Stimulated activated CD4-positive, alpha-beta T cell treated with anti-CD3 and anti-CD28 coated beads, Interleukin-1b, Interleukin-23, amount 100 ng/mL, for 4 hours (primary cell): Measurements from ENCODE around the gene FADS2.

Source experiments
- DNase-seq, 2 donors: peaks; one replicate each; pipeline ENCODE4 v3.0.0-alpha.2; 2020; ENCODE audit warnings: low read depth in 2 of 2

FADS2 gene

GRCh38 chr11:61905801-61906521 is 77.9 kb downstream of the FADS2 start:
- no peak for DNase-seq

DNA sequence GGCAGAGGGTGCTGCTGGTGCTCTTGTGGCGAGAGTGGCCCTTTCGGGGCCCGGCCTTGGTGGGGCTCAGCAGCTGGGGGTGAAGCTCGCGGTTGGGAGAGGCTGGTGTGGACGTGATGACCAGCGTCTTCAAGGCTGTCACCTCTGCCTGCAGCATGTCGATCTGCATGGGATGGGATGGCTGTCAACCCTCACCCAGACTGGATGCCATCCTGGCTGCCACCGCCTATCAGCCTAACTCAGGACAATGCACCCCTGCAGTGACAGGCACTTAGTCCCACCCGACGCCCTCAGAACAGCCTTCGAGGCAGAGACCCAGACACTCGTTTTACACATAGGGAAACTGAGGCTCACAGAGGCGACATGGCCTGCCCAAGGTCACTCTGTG is 78.4 kb downstream of the FADS2 start:
- DNase-seq, result no peak

DNA sequence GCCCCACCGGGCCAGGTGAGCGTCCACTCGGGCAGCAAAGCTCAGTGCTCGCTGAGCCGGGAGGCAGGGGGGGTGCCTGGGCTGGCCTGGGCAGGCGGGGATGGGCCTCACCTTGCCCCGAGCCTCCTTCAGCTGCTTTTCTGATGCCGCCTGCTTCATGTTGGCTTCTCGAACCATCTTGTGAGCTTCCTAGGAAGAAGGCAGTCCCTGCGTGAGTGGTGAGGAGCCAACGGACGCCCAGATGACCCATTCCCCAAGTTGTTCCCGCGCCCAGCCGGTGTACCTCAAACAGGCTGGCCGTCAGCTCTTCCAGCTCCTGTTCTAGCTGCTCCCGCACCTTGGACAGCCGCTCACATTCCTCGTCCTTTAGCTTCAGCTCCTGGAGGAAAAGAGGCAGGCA is 79.2 kb downstream of the FADS2 start:
- DNase-seq, result no peak

DNA sequence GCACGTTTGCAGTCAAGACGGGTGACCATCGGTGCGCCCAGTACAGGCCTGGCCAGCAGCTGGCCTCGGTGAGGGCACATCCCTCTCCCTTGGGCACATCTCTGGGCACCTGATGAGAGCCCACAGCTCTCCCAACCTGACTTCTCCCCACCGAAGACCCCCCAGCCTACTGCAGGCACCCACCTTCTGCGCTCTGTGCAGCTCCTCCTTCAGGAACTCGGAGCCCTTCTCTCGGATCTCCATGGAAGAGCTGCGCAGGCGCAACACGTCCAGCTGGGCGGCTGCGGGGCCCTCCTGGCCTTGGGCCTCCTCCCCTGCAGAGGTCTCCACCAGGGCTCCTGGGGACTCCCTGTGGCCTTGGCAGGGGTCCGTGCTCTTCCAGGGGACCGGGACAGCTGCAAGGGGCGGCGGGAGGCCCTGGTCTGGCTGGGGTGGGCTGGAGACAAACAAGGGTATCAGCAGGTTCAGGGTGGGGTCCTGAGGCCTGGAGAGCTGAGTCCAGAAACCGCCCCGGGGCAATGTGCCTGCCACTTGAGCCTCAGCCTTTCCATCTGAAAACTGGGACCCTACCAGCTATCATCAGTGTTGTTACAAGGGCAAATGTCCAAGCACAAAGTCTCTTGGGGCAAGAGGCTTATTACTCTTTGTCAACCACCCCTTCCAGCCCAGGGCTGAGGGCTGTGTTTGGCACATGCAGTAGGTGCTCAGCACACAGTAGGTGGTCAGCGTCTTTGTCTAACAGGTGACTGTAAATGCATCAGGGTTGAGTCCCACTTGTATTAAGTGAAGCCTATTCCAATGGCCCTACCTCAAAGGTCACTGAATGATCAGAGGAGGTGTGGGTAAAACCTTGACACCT is 80.0 kb downstream of the FADS2 start:
- DNase-seq, result no peak

- no peak for DNase-seq
Observed at GRCh38 chr11:61908730-61909316, 80.7 kb downstream of the FADS2 start.

- DNase-seq, result no peak
Observed at GRCh38 chr11:61910187-61911127, 82.4 kb downstream of the FADS2 start.

GRCh38 chr11:61911128-61911700 is 83.1 kb downstream of the FADS2 start:
- DNase-seq, result no peak

GRCh38 chr11:61911701-61912529 is 83.8 kb downstream of the FADS2 start:
- DNase-seq, result no peak

DNA sequence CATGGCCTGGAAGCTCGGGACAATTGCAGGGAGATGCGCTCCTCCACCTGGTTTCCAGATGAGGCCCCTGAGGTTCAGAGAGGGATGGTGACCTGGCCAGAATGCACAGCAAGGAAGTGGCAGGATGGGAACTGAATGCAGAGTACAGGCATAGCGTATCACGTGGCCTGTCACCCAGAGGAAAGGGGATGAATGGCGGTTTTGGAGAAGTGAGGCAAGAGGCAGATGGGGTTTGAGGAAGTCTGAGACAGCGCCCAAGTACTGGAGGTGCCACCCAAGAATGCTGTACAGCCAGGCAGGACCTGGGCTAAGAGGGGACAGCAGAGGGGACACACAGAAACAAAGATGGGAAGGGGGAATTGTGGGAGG is 84.4 kb downstream of the FADS2 start:
- no peak for DNase-seq

DNA sequence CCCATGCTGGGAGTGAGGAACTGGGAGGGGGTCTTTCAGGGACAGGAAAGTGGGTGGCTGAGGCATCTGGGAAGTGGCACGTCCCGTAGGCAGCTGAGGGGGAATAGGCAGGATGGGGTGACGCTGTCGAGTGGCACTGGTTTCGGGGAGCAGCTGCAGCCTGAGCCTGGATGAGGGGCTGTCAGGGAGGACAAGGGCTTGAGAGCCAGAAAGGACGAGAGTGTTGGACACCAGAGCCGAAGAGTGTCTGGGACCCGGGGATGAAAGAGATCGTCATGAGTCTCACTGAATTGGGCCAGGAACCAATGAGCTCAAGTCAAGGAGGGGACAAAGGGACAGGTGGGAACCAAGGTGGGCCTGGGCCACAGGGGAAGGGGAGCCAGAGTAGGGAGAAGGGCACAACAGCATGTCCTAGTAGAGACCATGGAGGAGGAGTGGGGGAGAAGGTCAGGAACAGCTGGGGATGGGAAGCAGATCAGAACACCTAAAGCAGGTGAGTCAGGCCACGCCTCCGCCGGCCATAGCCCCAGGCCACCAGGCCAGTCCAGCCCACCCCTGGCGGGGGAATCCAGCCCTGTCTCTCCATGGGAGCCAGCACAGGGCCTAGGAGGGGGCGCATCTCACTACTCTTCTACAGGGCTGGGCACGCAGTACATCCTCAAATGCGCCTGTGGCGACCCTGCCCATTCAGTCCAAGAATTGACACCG is 85.0 kb downstream of the FADS2 start:
- no peak for DNase-seq

- no peak for DNase-seq
Observed at GRCh38 chr11:61913699-61914395, 85.7 kb downstream of the FADS2 start.

DNA sequence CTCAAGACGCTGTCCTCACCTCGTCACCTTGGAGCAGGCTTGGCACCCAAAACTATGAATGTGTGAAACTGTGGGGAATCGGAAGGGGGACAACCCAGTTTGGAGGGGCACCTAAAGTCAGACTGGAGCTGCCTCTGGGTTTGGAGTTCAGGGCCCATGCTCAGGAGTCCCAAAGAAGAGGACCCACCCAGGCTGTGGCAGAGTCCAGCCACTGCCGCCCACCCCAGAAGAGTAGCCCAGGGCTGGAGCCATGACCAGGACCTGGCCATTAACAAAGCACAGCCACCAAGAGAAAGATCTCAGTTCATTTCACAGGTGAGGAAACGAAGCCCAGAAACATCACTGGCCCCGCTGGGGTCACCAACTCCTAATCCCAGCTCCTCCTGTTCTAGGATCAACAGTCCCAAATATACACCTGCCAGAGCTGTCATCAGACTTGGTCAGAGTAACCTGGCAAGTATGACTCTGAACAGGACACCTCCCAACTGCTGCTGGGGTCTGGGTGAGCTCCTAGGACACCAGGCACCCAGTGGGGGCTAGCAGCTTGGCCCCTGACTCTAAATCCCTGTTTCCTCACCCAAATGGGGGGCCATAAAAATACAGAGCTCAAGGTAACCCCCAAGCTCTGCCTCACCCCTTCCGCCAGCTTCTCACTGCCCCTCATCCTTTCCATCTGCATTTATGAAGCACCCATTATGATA is 86.5 kb downstream of the FADS2 start:
- no peak for DNase-seq

DNA sequence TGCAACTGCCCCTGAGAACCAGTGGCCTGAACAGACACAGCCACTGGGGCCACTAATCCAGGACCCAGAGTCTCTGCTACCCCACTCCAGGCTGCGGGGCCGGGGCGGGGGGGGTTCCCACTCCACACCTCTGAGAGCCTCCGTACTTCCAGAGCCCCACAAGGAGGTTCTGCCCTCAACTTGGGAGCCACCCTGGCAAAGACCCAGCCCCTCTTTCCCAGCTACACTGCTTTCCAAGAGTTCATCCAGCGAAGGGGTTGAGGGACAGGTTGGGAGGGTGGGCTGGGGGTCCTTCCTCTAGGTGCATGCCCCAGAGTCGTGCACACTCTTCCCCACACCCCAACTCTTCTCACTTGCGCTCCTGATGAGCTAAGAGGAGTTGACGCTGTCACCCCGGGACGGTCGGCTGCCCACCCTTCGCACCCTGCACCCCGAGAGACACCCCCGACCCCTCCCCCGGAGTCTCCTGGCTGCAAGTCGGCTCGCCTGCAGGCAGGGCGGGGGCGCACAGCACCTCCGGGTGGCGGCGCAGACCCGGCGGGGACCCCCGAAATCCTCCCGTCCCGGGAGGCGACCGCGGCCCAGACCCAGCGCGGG is 88.7 kb downstream of the FADS2 start:
- DNase-seq, result no peak
